H1 (cell line): ENCODE results near the gene HTR6. TPM values are rescaled to one million over a fixed set of nuclear protein-coding genes. Genes with fewer than 3 reads are reported as not detected.

Experiments used
- CTCF ChIA-PET: fragments of 300-600 bp; sonication (Branson Sonifier 250); formaldehyde crosslinking; loops from one replicate; lab custom pipeline; 2021; ENCODE audit not compliant: partially characterized antibody; lab: Charles Lee
- POLR2A ChIA-PET: fragments of 300-600 bp; sonication (Branson Sonifier 250); formaldehyde crosslinking; loops from one replicate; lab custom pipeline; 2021; ENCODE audit warnings: inconsistent platforms; ENCODE audit not compliant: partially characterized antibody; lab: Charles Lee
- DNase-seq, 2 experiments: peaks; one replicate each; pipeline versions ENCODE4 v3.0.0 to v3.0.0-alpha.2; 2010 to 2022; ENCODE audit warnings: low spot score in 2 of 2, low read depth in 1 of 2, mixed read lengths in 1 of 2
- FAIRE-seq: peaks from 2 replicates; lab custom pipeline; 2011; peaks lifted over from hg19 to GRCh38; lab: Jason Lieb, UNC
- H2AFZ ChIP-seq: 2 replicates; pipeline ENCODE4 v1.8.1; 2012; ENCODE audit warnings: low read length, inconsistent platforms
- H2AK5ac ChIP-seq: 2 replicates; pipeline ENCODE4 v1.6.1; 2013; ENCODE audit warnings: low read depth, low read length
- H2BK120ac ChIP-seq: replicated peaks from 2 replicates; pipeline ENCODE3; 2013; ENCODE audit warnings: low read depth, low read length, inconsistent platforms
- H2BK12ac ChIP-seq: 2 replicates; pipeline ENCODE4 v1.6.1; 2013; ENCODE audit warnings: low read depth, low read length
- H2BK15ac ChIP-seq: 2 replicates; pipeline ENCODE4 v1.6.1; 2013; ENCODE audit warnings: low read length
- H2BK20ac ChIP-seq: 2 replicates; pipeline ENCODE4 v1.6.1; 2013; ENCODE audit warnings: low read length
- H2BK5ac ChIP-seq: 2 replicates; pipeline ENCODE4 v1.6.1; 2013; ENCODE audit warnings: low read depth, low read length
- H3K14ac ChIP-seq: 2 replicates; pipeline ENCODE4 v1.6.1; 2013; ENCODE audit warnings: inconsistent platforms; ENCODE audit not compliant: insufficient read length
- H3K18ac ChIP-seq: 2 replicates; pipeline ENCODE4 v1.6.1; 2013; ENCODE audit warnings: low read length; ENCODE audit errors: extremely low read depth
- H3K23ac ChIP-seq: 2 replicates; pipeline ENCODE4 v1.6.1; 2013; ENCODE audit warnings: inconsistent platforms; ENCODE audit not compliant: insufficient read length
- H3K23me2 ChIP-seq: 2 replicates; pipeline ENCODE4 v1.6.1; 2013; ENCODE audit warnings: low read depth, low read length
- H3K27ac ChIP-seq: 2 replicates; pipeline ENCODE4 v1.6.1; 2011; ENCODE audit warnings: low read depth, low read length, inconsistent platforms
- H3K27me3 ChIP-seq, 4 experiments: replicated peaks in 1 of 4; 1 replicate in 1 of 4; 2 replicates in 3 of 4; pipeline versions ENCODE4 v1.6.1 to v1.8.1; 2011 to 2013; ENCODE audit warnings: low read length in 3 of 4, mild to moderate bottlenecking in 3 of 4, inconsistent platforms in 2 of 4, mixed read lengths in 2 of 4, moderate library complexity in 1 of 4; ENCODE audit not compliant: control insufficient read depth in 3 of 4, insufficient read depth in 3 of 4; ENCODE audit errors: extremely low read depth in 1 of 4
- H3K36me3 ChIP-seq, 4 experiments: 2 replicates each; pipeline versions ENCODE4 v1.6.1 to v1.8.1; 2011 to 2013; ENCODE audit warnings: mild to moderate bottlenecking in 4 of 4, low read length in 3 of 4, moderate library complexity in 2 of 4, control low read depth in 1 of 4, inconsistent platforms in 1 of 4; ENCODE audit not compliant: insufficient read depth in 4 of 4, control insufficient read depth in 2 of 4
- H3K4ac ChIP-seq: replicated peaks from 2 replicates; pipeline ENCODE3; 2013; ENCODE audit warnings: low read length, low read depth, mixed read lengths, inconsistent platforms; ENCODE audit not compliant: insufficient read length
- H3K4me1 ChIP-seq, 4 experiments: replicated peaks in 1 of 4; 1 replicate in 1 of 4; 2 replicates in 3 of 4; pipeline versions ENCODE4 v1.6.1 to v1.8.1; 2011 to 2013; ENCODE audit warnings: low read length in 3 of 4, inconsistent platforms in 2 of 4, mixed read lengths in 1 of 4; ENCODE audit not compliant: insufficient read depth in 4 of 4, control insufficient read depth in 3 of 4
- H3K4me2 ChIP-seq, 2 experiments: 2 replicates each; pipeline versions ENCODE4 v1.6.1 to v1.8.1; 2011 to 2013; ENCODE audit warnings: low read depth in 2 of 2, low read length in 2 of 2, control low read depth in 1 of 2, inconsistent platforms in 1 of 2, mild to moderate bottlenecking in 1 of 2; ENCODE audit not compliant: insufficient read depth in 1 of 2
- H3K4me3 ChIP-seq, 4 experiments: fragments of 200-600, 300-600 bp in 1 of 4; sonication (generic), shearing (Covaris generic), sonication (Bioruptor Twin) in 1 of 4; 2 replicates each; pipeline versions ENCODE4 v1.5.1 to v1.8.1; 2011 to 2016; ENCODE audit warnings: low read length in 4 of 4, low read depth in 3 of 4, control low read depth in 2 of 4, inconsistent platforms in 2 of 4, mild to moderate bottlenecking in 2 of 4, mixed read lengths in 1 of 4, moderate library complexity in 1 of 4; ENCODE audit not compliant: insufficient read depth in 2 of 4; ENCODE audit errors: extremely low read depth in 1 of 4
- H3K56ac ChIP-seq: replicated peaks from 2 replicates; pipeline ENCODE3; 2013; ENCODE audit warnings: low read depth, mild to moderate bottlenecking, mixed read lengths, low read length, inconsistent platforms; ENCODE audit not compliant: insufficient read length
- H3K79me1 ChIP-seq: 2 replicates; pipeline ENCODE4 v1.6.1; 2013; ENCODE audit warnings: low read depth, low read length, control low read depth
- H3K79me2 ChIP-seq, 2 experiments: 2 replicates each; pipeline versions ENCODE4 v1.6.1 to v1.8.1; 2012 to 2013; ENCODE audit warnings: low read length in 2 of 2, mild to moderate bottlenecking in 2 of 2, inconsistent platforms in 1 of 2; ENCODE audit not compliant: insufficient read depth in 2 of 2, control insufficient read depth in 1 of 2
- H3K9ac ChIP-seq, 4 experiments: replicated peaks in 1 of 4; 1 replicate in 1 of 4; 2 replicates in 3 of 4; pipeline versions ENCODE4 v1.6.1 to v1.8.1; 2011 to 2013; ENCODE audit warnings: low read depth in 3 of 4, low read length in 3 of 4, control low read depth in 2 of 4, mild to moderate bottlenecking in 2 of 4, moderate library complexity in 2 of 4, inconsistent platforms in 1 of 4; ENCODE audit errors: extremely low read depth in 1 of 4
- H3K9me3 ChIP-seq, 2 experiments: 2 replicates each; pipeline versions ENCODE4 v1.6.1 to v1.8.1; 2012 to 2013; ENCODE audit warnings: mild to moderate bottlenecking in 2 of 2, moderate library complexity in 2 of 2, control low read depth in 1 of 2, inconsistent platforms in 1 of 2, low read depth in 1 of 2, low read length in 1 of 2, mixed read lengths in 1 of 2; ENCODE audit not compliant: insufficient read depth in 2 of 2
- H4K20me1 ChIP-seq, 2 experiments: replicated peaks in 1 of 2; 2 replicates each; pipeline versions ENCODE3 to v1.8.1; 2011 to 2013; ENCODE audit warnings: inconsistent platforms in 2 of 2, low read length in 2 of 2, mild to moderate bottlenecking in 1 of 2; ENCODE audit not compliant: insufficient read depth in 2 of 2, control insufficient read depth in 1 of 2
- H4K5ac ChIP-seq: 2 replicates; pipeline ENCODE4 v1.6.1; 2013; ENCODE audit warnings: low read length, low read depth, mixed read lengths, inconsistent platforms; ENCODE audit not compliant: insufficient read length
- H4K8ac ChIP-seq: 2 replicates; pipeline ENCODE4 v1.8.0; 2013; ENCODE audit warnings: mild to moderate bottlenecking, moderate library complexity, low read length, inconsistent platforms; ENCODE audit not compliant: insufficient read depth; ENCODE audit errors: extremely low read depth
- H4K91ac ChIP-seq: replicated peaks from 2 replicates; pipeline ENCODE3; 2013; ENCODE audit warnings: low read length, mixed read lengths, inconsistent platforms; ENCODE audit not compliant: insufficient read length
- ASH2L ChIP-seq: fragments of 200-600, 300-600 bp; sonication (generic); IDR thresholded peaks from one replicate; pipeline ENCODE4 v1.7.1; 2017; ENCODE audit warnings: low read length
- BCL11A ChIP-seq, 2 experiments: IDR thresholded peaks; one replicate each; pipeline ENCODE4 v1.6.1; 2011; ENCODE audit warnings: low read depth in 2 of 2, low read length in 2 of 2, mild to moderate bottlenecking in 2 of 2
- EGR1 ChIP-seq: IDR thresholded peaks from 2 replicates; pipeline ENCODE4 v1.6.1; 2011; ENCODE audit warnings: low read depth, low read length, borderline replicate concordance
- MAFK ChIP-seq: IDR thresholded peaks from 2 replicates; pipeline ENCODE4 v1.6.1; 2012; ENCODE audit warnings: low read depth, mild to moderate bottlenecking, improper control_type of control experiment, low read length
- NANOG ChIP-seq: IDR thresholded peaks from 2 replicates; pipeline ENCODE4 v1.6.1; 2011; ENCODE audit warnings: low read length, low read depth, mild to moderate bottlenecking, inconsistent platforms; ENCODE audit not compliant: insufficient read depth, poor library complexity, severe bottlenecking
- RAD21 ChIP-seq, 2 experiments: IDR thresholded peaks in 1 of 2; conservative IDR thresholded peaks in 1 of 2; 2 replicates each; pipeline ENCODE4 v1.6.1; 2011; ENCODE audit warnings: low read depth in 2 of 2, low read length in 2 of 2, improper control_type of control experiment in 1 of 2, inconsistent platforms in 1 of 2, mild to moderate bottlenecking in 1 of 2, moderate library complexity in 1 of 2
- RBBP5 ChIP-seq: IDR thresholded peaks from 2 replicates; pipeline ENCODE4 v1.7.1; 2012; ENCODE audit warnings: low read depth, mild to moderate bottlenecking, inconsistent platforms, low read length, moderate library complexity, borderline replicate concordance
- SIN3A ChIP-seq, 2 experiments: IDR thresholded peaks in 1 of 2; conservative IDR thresholded peaks in 1 of 2; 2 replicates each; pipeline ENCODE4 v1.6.1; 2011 to 2012; ENCODE audit warnings: low read length in 2 of 2, improper control_type of control experiment in 1 of 2, low read depth in 1 of 2, mild to moderate bottlenecking in 1 of 2
- TAF1 ChIP-seq: IDR thresholded peaks from 2 replicates; pipeline ENCODE4 v1.6.1; 2011; ENCODE audit warnings: mild to moderate bottlenecking, low read depth, low read length
- TBP ChIP-seq: IDR thresholded peaks from 2 replicates; pipeline ENCODE4 v1.6.1; 2011; ENCODE audit warnings: low read depth, low read length, improper control_type of control experiment
- USF2 ChIP-seq: IDR thresholded peaks from 2 replicates; pipeline ENCODE4 v1.6.1; 2011; ENCODE audit warnings: low read length, improper control_type of control experiment
- WGBS, 2 experiments: shearing (Covaris generic) in 1 of 2; methylation state at CpG; one replicate each; pipeline versions ENCODE4 v1.1.6 to v1.1.7; 2013 to 2015; ENCODE audit warnings: low lambda C conversion rate in 2 of 2, mixed read lengths in 2 of 2, inconsistent platforms in 1 of 2, low coverage in 1 of 2, missing lambda C conversion rate in 1 of 2; ENCODE audit not compliant: insufficient replicate concordance in 2 of 2, insufficient coverage in 1 of 2, insufficient read length in 1 of 2; ENCODE audit errors: extremely low coverage in 1 of 2, missing lambda C conversion rate in 1 of 2; 5-methylcytosine and 5-hydroxymethylcytosine counted together
- polyA plus RNA-seq, 7 experiments: library from polyadenylated mRNA; depleted of rRNA in 3 of 7; stranded (reverse) in 5 of 7; unstranded in 2 of 7; fragments of >200 nt in 5 of 7; fragments of 200-250 nt in 2 of 7; gene quantifications; 1 replicate in 5 of 7; 2 replicates in 1 of 7; 4 replicates in 1 of 7; pipeline versions ENCODE4 v1.2.1 to v1.2.3, GENCODE V29; 2011 to 2013; ENCODE audit warnings: missing spikeins in 2 of 7, mixed read lengths in 2 of 7
- total RNA-seq: library from RNA; stranded (reverse); fragmentation: NEBNext Ultra II Directional; extraction: Animal tissue kit (Norgen Biotek cat#: 25700); gene quantifications from 2 replicates; pipeline ENCODE4 v1.2.1, GENCODE V29; 2021

HTR6 gene
- total and polyA plus RNA-seq, 2 of the 8 experiments (the other 6 are each of a cell fraction or from before 2014, with no cell fraction given), result 0.76 to 0.95 TPM

- no peaks in the 10 kb centered on the region for H3K9me3 ChIP-seq
- no peak overlapping the region for H3K4me3 ChIP-seq
- peaks cover 3 to 9% (median 5%) of the 10 kb centered on the region in 4 experiments; a peak in 5 of 7 replicates for H3K4me1 ChIP-seq
- peaks cover 0 to 14% (median 13%) of the 10 kb centered on the region in 4 experiments; a peak in 6 of 8 replicates for H3K36me3 ChIP-seq
- no peaks in the 10 kb centered on the region for H3K27me3 ChIP-seq
- no peak overlapping the region for H2BK12ac ChIP-seq
- H3K27ac ChIP-seq, result no peak overlapping the region
- H4K20me1 ChIP-seq, result peaks cover 1 to 3% of the 10 kb centered on the region in 2 experiments
- no peak overlapping the region for H3K23ac ChIP-seq
- no peaks in the 10 kb centered on the region for H3K79me2 ChIP-seq
- H3K18ac ChIP-seq, result no peak overlapping the region
- H3K23me2 ChIP-seq, result no peaks in the 10 kb centered on the region
- H2BK120ac ChIP-seq, result no peak overlapping the region
- no peak overlapping the region for H3K56ac ChIP-seq
- no peak for DNase-seq
- H3K14ac ChIP-seq, result no peak overlapping the region
- CTCF ChIA-PET, result interaction anchor here (0.6 to 4.3 kb wide), 12 partner anchors 10 to 290 kb away, joined by 3 to 27 read pairs (median 6); no protein-coding TSS in a partner anchor
- no peak overlapping the region for H4K5ac ChIP-seq
- H2AK5ac ChIP-seq, result no peak overlapping the region
- no peak overlapping the region for H3K4me2 ChIP-seq
- WGBS, 2 experiments, result 90% methylated on average over 6 of the region's 6 CpGs; no CpG with 5 or more reads in 1 of the 2 experiments
- H3K79me1 ChIP-seq, result no peaks in the 10 kb centered on the region
- FAIRE-seq, result no peak
- no peak overlapping the region for H3K4ac ChIP-seq
- H2AFZ ChIP-seq, result no peak overlapping the region
- no peak overlapping the region for H2BK20ac ChIP-seq
- no peak overlapping the region for H2BK15ac ChIP-seq
- POLR2A ChIA-PET, result interaction anchor here (0.6 to 2.6 kb wide), 7 partner anchors 10 to 372 kb away, joined by 3 to 12 read pairs (median 3); partner anchors contain the start of gene NBL1
- H3K9ac ChIP-seq, result no peak overlapping the region
- no peak overlapping the region for H4K8ac ChIP-seq
- no peak overlapping the region for H4K91ac ChIP-seq
- H2BK5ac ChIP-seq, result no peak overlapping the region
- TF ChIP-seq USF2, result no peak
- TF ChIP-seq RAD21 (IDR thresholded peaks at IDR 0.05 in 1 of 2, conservative IDR thresholded peaks at IDR 0.05 in 1 of 2; ENCODE audit: low read depth in 2 of 2, low read length in 2 of 2), result no peak
- TF ChIP-seq TBP, result no peak
- TF ChIP-seq TAF1, result no peak
- no peak for TF ChIP-seq NANOG
- no peak for TF ChIP-seq RBBP5
- TF ChIP-seq MAFK, result no peak
- TF ChIP-seq BCL11A (IDR thresholded peaks at IDR 0.05; ENCODE audit: low read depth in 2 of 2, low read length in 2 of 2), result no peak
- TF ChIP-seq EGR1, result no peak
- no peak for TF ChIP-seq ASH2L
- no peak for TF ChIP-seq SIN3A (conservative IDR thresholded peaks at IDR 0.05 in 1 of 2, IDR thresholded peaks at IDR 0.05 in 1 of 2; ENCODE audit: low read depth in 1 of 2, low read length in 2 of 2)
These were observed 33.8 kb upstream of the HTR6 start for GRCh38 chr1:19630720-19631395.
